ENCODE measurements around the gene PLD1. TPM values are rescaled to one million over a fixed set of nuclear protein-coding genes. Genes with fewer than 3 reads are reported as not detected.
"Not testable (repeated sequence)": the region's sequence is repeated elsewhere in the genome, so short reads cannot be mapped to it uniquely, and the experiment has no call there.

PLD1 gene, protein sequence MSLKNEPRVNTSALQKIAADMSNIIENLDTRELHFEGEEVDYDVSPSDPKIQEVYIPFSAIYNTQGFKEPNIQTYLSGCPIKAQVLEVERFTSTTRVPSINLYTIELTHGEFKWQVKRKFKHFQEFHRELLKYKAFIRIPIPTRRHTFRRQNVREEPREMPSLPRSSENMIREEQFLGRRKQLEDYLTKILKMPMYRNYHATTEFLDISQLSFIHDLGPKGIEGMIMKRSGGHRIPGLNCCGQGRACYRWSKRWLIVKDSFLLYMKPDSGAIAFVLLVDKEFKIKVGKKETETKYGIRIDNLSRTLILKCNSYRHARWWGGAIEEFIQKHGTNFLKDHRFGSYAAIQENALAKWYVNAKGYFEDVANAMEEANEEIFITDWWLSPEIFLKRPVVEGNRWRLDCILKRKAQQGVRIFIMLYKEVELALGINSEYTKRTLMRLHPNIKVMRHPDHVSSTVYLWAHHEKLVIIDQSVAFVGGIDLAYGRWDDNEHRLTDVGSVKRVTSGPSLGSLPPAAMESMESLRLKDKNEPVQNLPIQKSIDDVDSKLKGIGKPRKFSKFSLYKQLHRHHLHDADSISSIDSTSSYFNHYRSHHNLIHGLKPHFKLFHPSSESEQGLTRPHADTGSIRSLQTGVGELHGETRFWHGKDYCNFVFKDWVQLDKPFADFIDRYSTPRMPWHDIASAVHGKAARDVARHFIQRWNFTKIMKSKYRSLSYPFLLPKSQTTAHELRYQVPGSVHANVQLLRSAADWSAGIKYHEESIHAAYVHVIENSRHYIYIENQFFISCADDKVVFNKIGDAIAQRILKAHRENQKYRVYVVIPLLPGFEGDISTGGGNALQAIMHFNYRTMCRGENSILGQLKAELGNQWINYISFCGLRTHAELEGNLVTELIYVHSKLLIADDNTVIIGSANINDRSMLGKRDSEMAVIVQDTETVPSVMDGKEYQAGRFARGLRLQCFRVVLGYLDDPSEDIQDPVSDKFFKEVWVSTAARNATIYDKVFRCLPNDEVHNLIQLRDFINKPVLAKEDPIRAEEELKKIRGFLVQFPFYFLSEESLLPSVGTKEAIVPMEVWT
- total RNA-seq = 1 to 10 TPM; 5.4 to 7.7 TPM

DNA sequence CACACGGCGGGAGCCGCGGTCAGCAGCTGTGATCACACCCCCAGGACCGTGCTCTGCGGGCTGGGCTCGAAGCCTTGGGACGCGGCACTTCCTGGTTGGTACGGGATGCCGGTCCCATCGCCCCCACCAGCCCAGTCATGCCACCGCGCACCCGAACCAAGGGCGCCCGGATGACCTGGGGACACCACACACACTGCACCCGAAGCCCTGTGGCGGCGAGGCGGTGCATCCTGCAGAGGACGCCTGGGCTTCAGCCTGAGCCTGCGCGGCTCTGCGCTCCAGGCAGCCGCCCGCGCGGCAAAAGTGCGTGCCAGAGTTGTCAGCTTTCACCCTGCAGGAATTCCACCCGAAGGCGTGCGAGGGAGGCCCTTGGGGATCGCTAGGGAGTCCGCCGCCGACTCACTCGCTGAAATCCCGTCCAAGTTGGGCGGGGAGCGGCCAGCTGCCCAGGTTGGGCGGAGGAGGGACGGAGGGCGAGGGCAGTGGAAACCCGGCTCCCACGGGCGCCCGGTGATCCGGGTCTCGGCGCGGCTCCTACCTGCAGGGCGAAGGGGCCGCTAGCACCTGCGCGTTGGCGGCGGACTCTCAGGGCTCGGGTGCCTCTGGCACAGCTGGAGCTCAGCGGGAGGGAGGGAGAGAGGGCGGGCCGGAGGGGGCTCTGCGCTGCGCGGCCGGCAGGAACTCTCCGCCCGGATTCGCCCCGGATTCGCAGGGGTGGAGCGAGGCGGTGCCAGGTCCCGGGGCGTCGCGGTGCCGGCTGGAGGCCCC, at the start of gene PLD1:
Gene PLD1 (minus strand): TSS at position 623 of the 768 bp plus-strand sequence. CDS start 72,432 bp downstream, outside the sequence.
- Mint-ChIP-seq H3K36me3 (no peaks in the 10 kb centered on the region), H3K9me3 (no peaks in the 10 kb centered on the region), H3K27ac (peak within 1 kb of the TSS; percentile 60 to 67), H3K27me3 (peaks cover 0 to 2% of the 10 kb centered on the region in 2 donors), H3K4me3 (peak within 1 kb of the TSS; percentile 93), H3K4me1 (ENCODE audit: low read depth in 2 of 2) (peaks cover 43 to 47% of the 10 kb centered on the region in 2 donors)
- DNase-seq (ENCODE audit: low spot score) (peak; percentile 76), ATAC-seq (peak; percentile 89 to 91)

DNA sequence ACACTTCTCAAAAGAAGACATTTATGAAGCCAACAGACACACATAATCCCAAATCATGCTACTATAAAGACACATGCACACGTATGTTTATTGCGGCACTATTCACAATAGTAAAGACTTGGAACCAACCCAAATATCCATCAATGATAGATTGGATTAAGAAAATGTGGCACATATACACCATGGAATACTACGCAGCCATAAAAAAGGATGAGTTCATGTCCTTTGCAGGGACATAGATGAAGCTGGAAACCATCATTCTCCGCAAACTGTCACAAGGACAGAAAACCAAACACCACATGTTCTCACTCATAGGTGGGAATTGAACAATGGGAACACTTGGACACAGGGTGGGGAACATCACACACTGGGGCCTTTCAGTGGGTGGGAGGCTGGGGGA, 48.5 kb upstream of the PLD1 start:
- not testable (repeated sequence) for ATAC-seq; H3K4me1 Mint-ChIP-seq (ENCODE audit: low read depth in 2 of 2); H3K27me3 Mint-ChIP-seq; H3K9me3 Mint-ChIP-seq; DNase-seq (ENCODE audit: low spot score); H3K36me3 Mint-ChIP-seq; H3K27ac Mint-ChIP-seq; H3K4me3 Mint-ChIP-seq

DNA sequence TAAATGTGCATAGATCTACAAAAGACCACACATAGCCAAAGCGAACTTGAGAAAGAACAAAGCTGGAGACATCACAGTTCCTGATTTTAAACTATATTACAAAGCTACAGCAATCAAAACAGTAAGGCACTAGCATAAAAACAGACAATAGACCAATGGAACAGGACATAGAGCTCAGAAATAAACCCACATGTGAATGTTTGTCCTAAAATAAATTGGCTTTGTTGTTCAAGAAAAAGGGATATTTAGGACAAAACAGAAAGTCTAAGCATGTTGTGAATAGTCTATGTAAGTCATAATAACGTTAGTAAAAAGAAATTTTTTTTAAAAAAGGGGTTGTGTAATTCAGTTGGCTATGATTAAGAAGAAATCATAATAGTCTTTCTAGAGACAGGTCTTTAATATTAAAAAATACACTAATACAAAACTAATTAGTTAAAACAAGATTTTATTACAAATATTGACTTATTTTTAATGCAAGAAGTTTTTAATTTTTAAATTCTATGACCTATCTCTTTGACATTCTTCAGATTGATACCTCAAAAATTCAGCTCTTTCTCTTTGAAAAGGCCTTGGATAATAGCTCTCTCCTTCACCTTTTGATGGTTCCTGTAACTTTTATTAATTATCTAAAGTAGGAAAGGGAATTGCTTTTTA, 44.5 kb upstream of the PLD1 start:
- peaks cover 5 to 6% of the 10 kb centered on the region in 2 donors for H3K4me1 Mint-ChIP-seq (ENCODE audit: low read depth in 2 of 2)
- no peak overlapping the region for H3K4me3 Mint-ChIP-seq
- no peaks in the 10 kb centered on the region for H3K9me3 Mint-ChIP-seq
- no peak overlapping the region for H3K27ac Mint-ChIP-seq
- H3K27me3 Mint-ChIP-seq = peaks cover 0 to 13% of the 10 kb centered on the region in 2 donors
- ATAC-seq (no peak), DNase-seq (ENCODE audit: low spot score) (no peak)
- peaks cover 16% of the 10 kb centered on the region for H3K36me3 Mint-ChIP-seq

DNA sequence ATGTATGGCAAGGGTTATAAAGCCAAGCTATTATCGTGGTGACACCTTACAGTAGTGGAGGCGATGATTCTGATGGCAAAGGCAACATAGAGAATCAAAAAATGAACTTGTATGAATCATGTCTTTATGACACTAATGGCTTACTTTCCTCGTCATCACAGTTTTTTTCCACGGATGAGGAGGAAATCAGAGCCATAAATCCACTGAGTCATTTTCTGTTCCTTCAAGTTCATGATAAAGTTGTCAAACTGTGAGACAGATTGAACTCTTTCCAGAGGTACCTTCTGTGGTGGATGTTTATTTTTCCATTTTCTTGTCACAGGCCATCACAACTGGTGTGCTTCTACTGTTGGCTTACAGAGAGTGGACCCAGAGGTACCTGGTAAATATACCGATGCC, 41.4 kb upstream of the PLD1 start:
- no peak for ATAC-seq

DNA sequence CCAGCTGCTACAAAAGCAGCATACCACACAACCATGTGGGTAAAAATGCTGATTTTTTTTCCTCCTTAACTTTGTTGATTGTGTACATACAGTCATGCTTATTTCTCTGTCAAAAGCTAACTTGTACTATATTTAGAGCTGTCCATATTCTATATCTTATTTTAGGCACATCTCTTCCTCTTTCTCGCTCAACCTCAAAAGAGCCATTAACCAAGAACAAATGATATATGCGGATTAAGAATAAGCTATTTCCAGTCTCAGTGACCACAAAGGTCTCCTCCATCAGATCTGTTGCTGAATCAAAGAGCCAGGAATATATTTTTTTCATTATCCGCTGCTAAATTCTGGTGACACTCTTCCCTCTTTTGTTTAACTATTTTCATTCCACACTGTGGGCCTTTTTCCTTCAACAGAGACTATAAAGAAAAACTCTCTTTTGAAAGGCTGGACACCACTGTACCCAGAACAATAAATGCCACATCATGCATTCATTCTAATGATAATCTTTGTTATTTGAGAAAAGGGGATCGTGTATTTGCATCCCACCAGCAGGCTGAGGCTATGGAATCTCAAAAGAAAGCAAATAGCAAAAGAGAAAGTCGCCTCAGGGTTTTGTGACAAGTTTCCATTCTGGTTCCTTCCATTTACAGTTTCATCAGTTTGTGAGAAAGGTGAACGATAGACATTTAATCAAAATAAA, 40.8 kb upstream of the PLD1 start:
- Mint-ChIP-seq H3K27ac (no peak overlapping the region), H3K36me3 (peaks cover 16% of the 10 kb centered on the region), H3K27me3 (peaks cover 0 to 17% of the 10 kb centered on the region in 2 donors), H3K4me3 (no peak overlapping the region), H3K9me3 (no peaks in the 10 kb centered on the region), H3K4me1 (ENCODE audit: low read depth in 2 of 2) (peaks cover 0 to 13% of the 10 kb centered on the region in 2 donors)
- ATAC-seq (no peak), DNase-seq (ENCODE audit: low spot score) (no peak)

More for the DNA sequence above, 41.4 kb upstream of the PLD1 start:
- no peak for DNase-seq (ENCODE audit: low spot score)
- Mint-ChIP-seq H3K27me3 (peaks cover 0 to 17% of the 10 kb centered on the region in 2 donors), H3K36me3 (peaks cover 16% of the 10 kb centered on the region), H3K27ac (no peak overlapping the region), H3K9me3 (no peaks in the 10 kb centered on the region), H3K4me3 (no peak overlapping the region), H3K4me1 (ENCODE audit: low read depth in 2 of 2) (peaks cover 0 to 8% of the 10 kb centered on the region in 2 donors)

DNA sequence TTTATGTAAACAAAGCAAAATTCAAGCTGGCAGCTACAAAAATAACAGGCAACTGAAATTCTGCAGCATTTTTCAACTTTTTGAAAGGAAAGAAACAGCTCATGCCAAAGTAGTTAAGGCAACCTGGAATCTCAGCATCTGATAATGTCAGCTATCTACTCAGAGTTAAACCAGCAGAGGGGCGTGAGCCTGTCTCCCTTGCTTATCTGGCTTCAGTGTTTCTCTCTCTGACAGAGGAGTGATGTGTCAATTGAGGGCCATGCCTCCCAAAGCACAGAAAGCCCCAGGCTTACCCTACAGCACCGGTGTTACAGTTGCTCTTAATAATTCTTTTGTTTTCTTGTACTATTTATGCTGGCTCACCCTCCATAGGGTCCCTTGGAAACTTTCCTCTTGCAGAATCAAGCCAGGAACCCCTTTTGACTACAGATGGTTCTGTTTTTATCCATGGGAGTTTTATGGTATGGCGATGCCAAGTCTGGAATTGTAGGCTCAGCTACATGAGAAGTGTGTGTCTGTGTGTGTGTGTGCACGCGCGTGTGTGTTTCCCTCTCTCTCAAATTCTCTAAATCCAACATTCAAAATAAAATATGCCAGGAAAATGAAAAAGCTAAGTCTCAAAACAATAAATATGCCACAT, 40.2 kb upstream of the PLD1 start:
- ATAC-seq (no peak), DNase-seq (ENCODE audit: low spot score) (no peak)
- H3K27ac Mint-ChIP-seq = no peak overlapping the region
- no peak overlapping the region for H3K4me3 Mint-ChIP-seq
- peaks cover 0 to 17% of the 10 kb centered on the region in 2 donors for H3K27me3 Mint-ChIP-seq
- H3K4me1 Mint-ChIP-seq (ENCODE audit: low read depth in 2 of 2) = peaks cover 0 to 17% of the 10 kb centered on the region in 2 donors
- peaks cover 16% of the 10 kb centered on the region for H3K36me3 Mint-ChIP-seq
- no peaks in the 10 kb centered on the region for H3K9me3 Mint-ChIP-seq

DNA sequence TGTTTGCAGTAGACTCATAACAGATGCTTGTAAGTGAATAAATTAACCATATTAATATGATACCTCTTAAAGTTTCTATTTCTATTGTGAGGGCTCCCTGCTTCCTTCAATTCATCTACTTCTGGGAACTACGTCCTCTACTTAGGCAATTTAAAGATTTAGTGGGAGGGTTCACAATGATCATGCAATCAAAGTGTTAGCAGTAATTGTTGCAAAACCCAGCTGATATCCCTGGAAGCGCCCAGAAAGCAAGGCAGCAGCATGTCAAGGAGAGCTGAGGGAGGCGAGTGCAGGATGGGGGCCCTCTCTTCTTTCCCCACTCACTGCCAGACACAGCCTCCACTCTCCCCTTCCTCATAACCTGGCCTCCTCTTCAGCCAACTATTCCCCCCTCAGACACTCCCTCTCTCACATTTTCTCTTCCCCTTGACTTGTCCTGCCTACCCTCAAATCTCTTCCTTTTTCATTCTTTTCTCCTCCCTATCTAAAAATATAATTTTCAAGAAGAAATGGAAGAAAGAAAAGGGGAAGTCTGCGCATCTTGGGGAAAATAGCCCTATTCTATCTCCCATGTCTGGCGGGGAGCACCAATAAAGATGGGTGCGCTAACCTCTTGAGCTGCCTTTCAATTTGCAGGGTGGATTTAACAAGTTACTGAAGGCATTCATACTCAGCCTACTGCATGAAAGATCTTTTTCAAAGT, 39.5 kb upstream of the PLD1 start:
- Mint-ChIP-seq H3K27ac (no peak overlapping the region), H3K4me1 (ENCODE audit: low read depth in 2 of 2) (peaks cover 0 to 17% of the 10 kb centered on the region in 2 donors), H3K4me3 (no peak overlapping the region), H3K36me3 (peaks cover 16% of the 10 kb centered on the region), H3K9me3 (no peaks in the 10 kb centered on the region), H3K27me3 (peaks cover 0 to 17% of the 10 kb centered on the region in 2 donors)
- no peak for DNase-seq (ENCODE audit: low spot score)
- no peak for ATAC-seq

DNA sequence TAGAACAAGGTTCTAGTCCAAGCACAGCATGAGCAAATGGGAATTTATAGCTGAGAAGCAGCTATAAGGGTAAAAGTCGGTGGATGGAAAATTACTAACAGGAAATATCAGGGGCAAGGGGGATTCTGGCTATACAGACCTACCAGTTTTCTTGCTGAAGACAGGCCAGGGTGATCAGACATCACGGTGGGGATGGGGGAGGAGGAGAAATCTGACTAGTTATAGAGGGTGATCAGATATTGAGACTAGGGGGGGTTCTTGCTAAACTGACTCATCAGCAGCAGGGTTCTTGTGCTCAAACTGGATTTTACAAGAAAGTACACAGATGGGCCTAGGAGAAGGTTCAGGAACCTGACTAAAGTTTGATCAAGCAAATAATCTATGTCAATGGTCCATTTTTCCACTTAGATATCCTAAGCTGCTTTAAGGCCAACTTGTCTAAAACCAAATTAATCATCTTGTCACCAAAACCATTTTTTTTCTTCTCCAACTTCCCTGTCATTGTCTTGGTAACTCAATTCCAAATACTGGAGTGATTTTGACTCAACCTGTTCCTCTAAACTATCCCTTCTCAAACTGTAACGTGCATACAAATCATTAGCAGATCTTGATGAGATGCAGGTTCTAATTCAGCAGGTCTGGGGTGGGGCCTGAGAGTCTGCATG, 37.4 kb upstream of the PLD1 start:
- no peak overlapping the region for H3K27ac Mint-ChIP-seq

DNA sequence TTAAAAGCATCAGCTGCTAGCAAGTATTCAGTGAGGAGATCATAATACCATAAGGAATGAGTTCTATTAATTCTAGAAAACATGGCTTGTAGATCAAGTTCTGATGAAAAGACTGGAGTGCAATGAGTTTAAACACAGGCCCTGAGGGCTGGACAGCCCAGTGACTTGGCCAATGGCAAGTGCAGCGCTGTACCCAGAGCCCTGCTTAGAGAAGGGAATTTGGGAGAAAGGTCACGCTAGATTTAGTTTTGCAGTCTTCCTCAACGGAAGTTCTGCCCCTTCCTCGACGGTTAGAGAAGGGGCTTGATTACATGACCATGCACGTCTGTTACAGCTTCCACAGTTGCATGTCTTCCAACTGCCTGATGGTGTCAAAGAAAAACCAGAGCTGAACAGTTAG, 36.9 kb upstream of the PLD1 start:
- Mint-ChIP-seq H3K27ac (no peak overlapping the region), H3K4me1 (ENCODE audit: low read depth in 2 of 2) (peaks cover 0 to 17% of the 10 kb centered on the region in 2 donors), H3K27me3 (peaks cover 0 to 10% of the 10 kb centered on the region in 2 donors), H3K9me3 (no peaks in the 10 kb centered on the region), H3K4me3 (no peak overlapping the region), H3K36me3 (no peaks in the 10 kb centered on the region)
- no peak for DNase-seq (ENCODE audit: low spot score)
- no peak for ATAC-seq

More for the DNA sequence above, 37.4 kb upstream of the PLD1 start:
- H3K36me3 Mint-ChIP-seq = peaks cover 1% of the 10 kb centered on the region
- H3K27me3 Mint-ChIP-seq = peaks cover 0 to 13% of the 10 kb centered on the region in 2 donors
- peaks cover 0 to 17% of the 10 kb centered on the region in 2 donors for H3K4me1 Mint-ChIP-seq (ENCODE audit: low read depth in 2 of 2)
- DNase-seq (ENCODE audit: low spot score) = no peak
- H3K9me3 Mint-ChIP-seq = no peaks in the 10 kb centered on the region
- ATAC-seq = no peak
- no peak overlapping the region for H3K4me3 Mint-ChIP-seq

DNA sequence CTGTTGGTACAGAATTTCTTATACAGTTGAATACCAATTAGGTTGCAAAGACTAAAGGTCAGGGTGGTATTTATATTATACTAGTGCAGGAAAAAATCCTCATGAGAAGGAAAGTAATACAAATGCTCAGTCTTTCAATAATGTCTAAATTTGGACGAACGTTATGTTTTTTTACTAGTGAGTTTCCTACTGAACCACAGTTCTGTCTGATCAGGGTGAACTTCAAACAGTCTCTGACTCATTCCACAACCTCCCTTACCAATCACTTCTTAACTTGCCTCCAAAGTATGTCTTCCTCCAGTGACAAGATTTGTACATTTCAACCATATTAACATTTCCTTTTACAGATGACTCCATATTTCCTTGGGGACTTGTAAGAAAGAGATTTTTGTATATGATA, 36.3 kb upstream of the PLD1 start:
- DNase-seq (ENCODE audit: low spot score) = no peak
- H3K27ac Mint-ChIP-seq = no peak overlapping the region
- peaks cover 0 to 11% of the 10 kb centered on the region in 2 donors for H3K27me3 Mint-ChIP-seq
- H3K4me3 Mint-ChIP-seq = no peak overlapping the region
- ATAC-seq = peak in 1 of 2 donors; percentile 88
- H3K9me3 Mint-ChIP-seq = no peaks in the 10 kb centered on the region
- no peaks in the 10 kb centered on the region for H3K36me3 Mint-ChIP-seq
- H3K4me1 Mint-ChIP-seq (ENCODE audit: low read depth in 2 of 2) = peaks cover 0 to 17% of the 10 kb centered on the region in 2 donors
